ENCODE data around the gene CIAO2A.
"Not testable (repeated sequence)": the region's sequence is repeated elsewhere in the genome, so short reads cannot be mapped to it uniquely, and the experiment has no call there.

The CIAO2A gene

DNA sequence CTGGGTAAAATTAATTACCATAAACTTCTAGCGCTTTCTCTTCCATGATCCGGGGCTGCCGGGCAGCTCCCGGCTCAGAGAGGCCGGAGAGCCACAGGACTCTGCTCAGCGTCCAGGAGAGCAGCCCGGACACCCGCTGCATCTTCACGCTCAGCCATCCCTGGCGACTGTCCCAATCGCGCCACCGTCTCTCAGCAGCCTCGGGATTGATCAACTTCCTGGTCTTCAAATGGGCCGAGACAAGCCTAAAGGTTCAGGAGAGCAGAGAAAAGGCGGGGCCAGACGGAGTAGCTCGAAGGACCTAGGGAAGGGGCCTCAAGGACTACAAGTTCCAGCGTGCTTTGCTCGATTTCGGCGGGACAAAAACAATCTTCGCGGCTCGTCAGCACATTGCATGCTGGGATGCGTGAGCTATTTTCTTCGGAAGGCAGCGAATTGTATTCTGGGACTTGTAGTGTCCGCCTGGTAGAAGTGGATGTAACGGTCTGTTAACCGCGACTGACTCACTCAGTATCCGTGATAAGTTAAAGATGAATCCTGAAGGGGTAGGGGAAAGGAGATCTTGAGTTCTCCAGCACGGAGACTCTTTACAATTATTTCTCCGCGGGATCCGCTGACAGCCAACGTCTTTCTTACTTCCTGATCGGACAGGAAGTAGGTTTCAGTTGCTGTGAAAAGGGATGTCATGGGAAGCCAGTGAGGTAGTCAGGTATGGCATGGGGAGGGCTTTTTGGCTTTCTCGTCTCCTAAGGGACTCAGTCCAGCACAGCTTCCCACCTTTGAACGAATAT, at the start of gene CIAO2A:
Gene CIAO2A, minus strand, starts transcription at position 212 of the 791 bp plus-strand sequence. Its CDS starts 70 bp downstream, at position 142.
- peak; percentile 97 for DNase-seq

DNA sequence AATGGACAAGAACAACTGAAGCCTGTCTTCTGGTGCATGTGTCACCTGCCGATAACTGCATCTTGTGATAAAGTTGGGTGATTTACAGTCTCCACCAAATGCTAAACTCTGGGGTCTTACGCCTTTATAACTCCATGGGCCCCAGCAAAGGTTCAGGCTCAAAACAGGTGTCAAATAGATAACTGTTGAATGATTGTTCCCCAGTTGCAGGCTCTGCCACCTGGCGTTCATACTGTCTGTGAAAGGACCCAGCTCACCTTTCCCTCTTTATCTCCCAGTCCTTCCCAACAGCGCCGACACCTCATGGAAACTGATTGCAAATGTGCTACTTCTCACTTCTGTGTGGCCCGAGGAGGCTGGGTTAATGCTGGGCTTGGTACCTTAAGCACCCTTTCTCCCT, 49.6 kb upstream of the CIAO2A start:
- no peak for DNase-seq

DNA sequence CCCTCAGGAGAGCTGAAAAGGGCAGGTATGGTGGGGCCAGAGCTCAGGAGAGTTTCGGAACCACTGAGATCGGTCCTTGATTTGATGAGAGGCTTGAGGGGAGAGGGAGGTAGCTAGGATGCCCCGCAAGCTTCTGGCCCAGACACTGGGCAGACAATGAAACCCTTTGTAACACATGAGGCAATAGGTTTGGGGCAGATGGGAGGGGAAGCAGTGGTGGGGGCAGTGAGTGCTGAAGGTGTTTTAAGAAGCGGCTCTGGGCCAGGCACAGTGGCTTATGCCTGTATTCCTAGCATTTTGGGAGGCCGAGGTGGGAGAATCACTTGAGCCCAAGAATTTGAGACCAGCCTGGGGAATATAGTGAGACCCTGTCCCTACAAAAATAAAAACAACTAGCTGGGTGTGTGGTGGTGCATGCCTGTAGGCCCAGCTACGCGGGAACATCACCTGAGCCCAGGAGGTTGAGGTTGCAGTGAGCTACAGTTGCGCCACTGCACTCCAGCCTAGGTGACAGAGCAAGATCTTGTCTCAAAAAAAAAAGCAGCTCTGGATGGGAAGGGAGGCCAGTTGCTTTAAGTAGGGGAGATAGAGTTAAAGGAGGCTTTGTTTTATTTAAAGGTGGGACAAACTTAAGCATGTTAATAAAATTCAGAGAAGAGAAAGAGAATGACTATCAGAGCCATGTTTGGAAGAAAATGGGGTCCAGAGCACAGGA, 48.3 kb upstream of the CIAO2A start:
- DNase-seq = no peak

DNA sequence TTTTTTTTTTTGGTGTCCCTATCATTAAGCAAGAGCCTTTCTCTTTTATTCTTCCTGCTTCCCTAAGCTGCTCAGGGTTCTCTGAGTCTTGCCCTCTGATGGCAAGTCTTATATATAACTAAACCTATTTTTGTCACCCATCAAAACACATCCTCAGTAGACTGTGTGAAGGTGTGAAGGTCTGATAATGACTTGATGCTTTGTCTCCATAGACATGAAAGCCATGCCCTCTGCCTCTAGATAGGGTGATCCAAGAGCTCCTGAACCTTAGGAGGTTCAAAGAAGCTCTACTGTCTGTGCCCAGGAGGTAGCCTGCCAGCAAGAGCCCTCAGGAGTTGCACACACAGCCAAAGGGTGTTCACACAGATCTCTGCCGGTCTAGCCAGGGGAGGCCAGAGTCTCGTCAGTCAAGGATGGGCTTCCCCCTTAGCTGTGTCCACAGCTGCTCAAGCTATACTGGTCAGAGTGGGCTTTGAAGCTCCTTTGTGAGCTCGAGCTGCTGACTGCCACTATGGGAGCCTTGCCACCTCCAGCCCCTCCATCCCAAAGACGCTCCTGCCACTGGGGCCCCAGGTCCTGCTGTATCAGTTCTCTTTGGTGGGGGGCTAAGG, 44.8 kb upstream of the CIAO2A start:
- DNase-seq = no peak

- DNase-seq = no peak
These were observed 43.7 kb upstream of the CIAO2A start for GRCh38 chr15:64137226-64137833.

DNA sequence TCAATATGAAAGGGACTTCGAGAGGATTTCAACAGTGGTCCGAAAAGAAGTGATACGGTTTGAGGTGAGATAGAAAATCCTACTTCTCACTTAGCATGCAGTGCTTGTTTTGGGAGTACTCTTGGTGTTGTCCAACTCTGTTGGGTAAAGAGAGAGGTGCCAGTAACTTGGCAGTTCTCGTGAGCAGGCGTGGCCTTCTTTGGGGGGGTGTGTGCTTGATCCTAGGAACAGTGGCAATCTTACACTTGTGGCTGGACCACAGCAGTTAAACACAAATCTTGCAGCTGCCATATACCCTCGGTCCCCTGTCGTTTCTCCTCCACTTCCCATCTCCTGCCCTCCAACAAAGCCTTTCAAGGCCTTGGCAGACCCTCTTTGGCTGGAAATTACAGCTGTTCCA, 42.7 kb upstream of the CIAO2A start:
- no peak for DNase-seq

- DNase-seq = no peak
These were observed 40.7 kb upstream of the CIAO2A start for GRCh38 chr15:64134345-64134829.

- no peak for DNase-seq
These were observed 40.1 kb upstream of the CIAO2A start for GRCh38 chr15:64133623-64134344.

DNA sequence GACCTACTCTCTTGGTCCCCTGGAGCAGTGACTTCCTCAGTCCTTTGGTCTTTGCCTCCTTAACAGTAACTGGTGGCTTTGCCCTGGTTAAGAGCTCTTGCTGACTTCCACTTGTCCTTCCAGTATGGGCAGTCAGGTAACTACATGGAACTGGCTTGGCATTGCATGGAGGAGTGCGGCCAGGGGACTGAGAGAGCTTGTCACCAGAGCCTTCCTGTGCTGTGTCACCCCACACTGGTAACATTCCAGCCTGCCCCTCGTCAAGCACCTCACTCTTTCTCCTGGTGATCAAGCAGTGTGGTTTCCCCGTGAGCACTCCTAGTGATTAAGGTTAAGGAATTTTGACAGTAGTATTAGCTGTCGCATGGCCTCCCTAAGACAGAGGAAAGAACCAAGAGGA, 38.6 kb upstream of the CIAO2A start:
- DNase-seq = no peak

- no peak for DNase-seq
These were observed 37.9 kb upstream of the CIAO2A start for GRCh38 chr15:64131547-64131946.

GRCh38 chr15:64130159-64130558, 36.5 kb upstream of the CIAO2A start:
- no peak for DNase-seq

DNA sequence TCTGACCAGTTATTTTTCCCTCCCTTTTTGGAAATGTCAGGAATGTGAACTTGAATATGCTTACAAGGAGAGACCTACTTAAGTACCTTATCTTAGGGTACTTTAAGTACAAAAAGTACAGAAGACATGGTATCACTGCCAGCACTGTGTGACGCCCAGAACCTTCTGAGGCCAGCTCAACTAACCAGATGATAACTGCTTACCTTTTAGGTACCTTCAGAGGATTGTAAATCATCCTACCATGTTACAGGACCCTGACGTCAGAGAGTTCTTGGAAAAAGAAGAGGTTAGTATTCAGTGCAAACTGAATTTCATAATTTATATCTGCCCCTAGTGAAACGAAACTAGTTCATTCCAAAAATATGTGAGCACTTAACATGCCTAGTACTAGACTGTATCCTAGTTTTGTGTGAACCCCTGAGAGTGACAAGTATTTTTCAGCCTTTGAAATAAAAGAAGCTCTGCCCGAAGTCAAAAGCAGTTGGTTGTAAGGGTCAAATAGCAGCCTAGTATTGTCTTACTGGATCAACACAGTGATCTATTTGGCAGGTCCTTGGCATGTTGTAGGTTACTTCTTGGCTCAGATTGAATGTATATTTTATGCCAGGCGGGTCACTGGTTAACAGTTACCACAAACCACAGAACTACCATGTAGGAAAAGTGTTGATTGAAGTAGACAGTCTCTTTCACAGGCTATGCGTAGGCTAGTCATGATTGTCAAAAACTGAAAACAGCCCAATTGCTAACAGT, 34.1 kb upstream of the CIAO2A start:
- no peak for DNase-seq

DNA sequence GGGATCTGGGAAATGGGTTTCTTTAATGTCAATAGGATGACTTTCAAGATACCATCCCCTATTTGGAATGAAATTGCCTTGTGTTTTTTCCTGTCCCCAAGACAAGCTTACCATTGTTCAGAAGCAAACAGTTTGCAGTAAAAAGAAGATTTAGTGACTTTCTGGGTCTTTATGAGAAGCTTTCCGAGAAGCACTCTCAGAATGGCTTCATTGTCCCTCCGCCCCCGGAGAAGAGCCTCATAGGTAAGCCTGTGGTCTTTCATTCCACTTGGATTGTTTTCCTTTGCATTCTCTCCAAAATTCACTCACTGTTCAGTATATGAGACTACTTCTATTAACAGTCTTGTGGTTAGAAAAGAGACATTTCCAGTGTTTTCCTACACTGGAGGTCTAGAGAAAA, 32.3 kb upstream of the CIAO2A start:
- DNase-seq = no peak

DNA sequence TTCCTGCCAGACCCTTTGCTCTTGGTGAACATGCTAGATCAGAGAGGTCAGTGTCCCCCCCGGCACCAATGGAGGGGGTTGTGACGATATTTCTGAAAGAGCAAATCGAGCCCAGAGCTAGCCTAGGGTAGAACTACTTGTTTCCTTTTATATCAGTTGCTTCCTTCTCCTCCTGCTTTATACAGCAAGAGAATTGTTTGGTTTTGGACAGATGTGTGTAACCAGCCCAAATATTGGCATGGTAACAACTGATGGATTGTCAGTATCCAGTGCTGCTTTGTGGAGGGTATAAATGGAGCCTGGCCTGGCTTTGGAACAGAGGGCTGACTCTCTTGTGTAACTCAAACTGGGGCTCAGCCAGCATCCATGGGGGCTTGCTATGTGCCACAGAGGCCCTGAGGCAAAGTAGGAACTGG, 29.3 kb upstream of the CIAO2A start:
- no peak for DNase-seq

- DNase-seq = no peak
These were observed 28.8 kb upstream of the CIAO2A start for GRCh38 chr15:64122444-64122843.

- DNase-seq = no peak
These were observed 28.0 kb upstream of the CIAO2A start for GRCh38 chr15:64121614-64122013.

- DNase-seq = not testable (repeated sequence)
These were observed 26.7 kb upstream of the CIAO2A start for GRCh38 chr15:64120322-64120721.

GRCh38 chr15:64117759-64118487, 24.3 kb upstream of the CIAO2A start:
- no peak for DNase-seq

DNA sequence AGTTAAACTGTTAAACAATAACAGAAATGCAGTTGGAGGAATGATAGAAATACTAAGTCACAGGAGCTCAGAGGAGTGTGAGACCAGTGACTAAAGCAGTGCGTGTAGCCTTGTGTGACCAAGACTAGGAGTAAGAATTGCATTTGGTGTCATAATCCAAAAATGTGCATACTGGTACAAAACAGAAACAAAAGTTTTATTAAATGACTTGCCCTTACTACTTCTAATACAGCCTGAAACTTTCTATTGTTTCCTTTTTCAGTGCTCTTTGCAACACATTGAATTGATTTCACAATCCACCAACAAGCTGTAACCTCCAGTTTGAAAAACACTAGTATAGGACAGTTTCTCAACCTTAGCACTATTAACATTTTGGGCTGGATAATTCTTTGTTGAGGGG, 19.3 kb upstream of the CIAO2A start:
- no peak for DNase-seq

DNA sequence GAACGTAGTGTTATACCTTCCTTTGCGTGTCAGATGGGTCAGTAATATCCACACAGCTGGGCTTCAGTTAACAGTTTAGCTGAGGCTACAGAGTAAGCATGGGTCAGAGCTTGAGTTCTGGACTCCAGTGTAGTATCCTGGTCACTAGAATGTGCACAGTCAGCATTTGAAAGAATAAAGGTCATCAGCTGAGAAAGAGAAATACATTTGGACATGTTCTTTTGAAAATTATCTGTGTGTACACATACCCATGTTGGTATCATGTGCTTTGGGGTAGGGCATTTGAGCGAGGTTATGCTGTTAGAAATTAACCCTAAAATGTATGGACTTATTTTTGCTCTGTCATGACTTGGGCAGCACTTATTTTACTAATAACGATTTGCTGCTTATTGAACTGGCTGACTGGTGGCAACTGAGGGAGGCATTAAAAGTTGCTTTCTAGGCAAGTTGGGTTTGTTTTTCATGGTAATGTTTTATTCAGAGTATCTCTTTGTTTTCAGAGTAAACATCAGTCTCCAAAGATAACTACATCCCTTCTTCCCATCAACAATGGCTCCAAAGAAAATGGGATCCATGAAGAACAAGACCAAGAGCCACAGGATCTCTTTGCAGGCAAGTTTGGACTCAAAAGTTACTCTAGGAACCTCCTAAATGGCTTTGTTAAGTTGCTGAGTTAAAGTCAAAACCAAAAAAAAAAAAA, 18.6 kb upstream of the CIAO2A start:
- no peak for DNase-seq

DNA sequence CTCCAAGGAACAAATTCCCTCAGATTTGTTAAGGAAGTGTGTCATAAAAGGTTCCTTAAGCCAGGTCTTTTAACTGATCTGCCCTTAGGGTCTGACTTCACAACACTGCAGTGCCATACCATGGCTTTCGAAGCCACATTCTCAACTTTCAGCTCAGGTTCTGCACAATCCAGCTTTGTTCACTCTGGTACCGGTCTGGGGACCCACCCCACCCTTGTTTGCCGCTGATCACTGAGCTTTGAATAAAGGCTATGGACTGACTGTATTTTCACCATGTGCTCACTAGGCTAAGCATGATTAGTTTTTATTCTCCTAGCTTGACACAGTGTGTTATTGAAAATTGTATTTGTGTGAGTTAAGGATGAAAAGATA, 18.0 kb upstream of the CIAO2A start:
- no peak for DNase-seq

Measured in NCI-H345 (cell line).